Heart right ventricle (tissue), 16 donors: ENCODE data around the gene MUTYH. TPM values are rescaled to one million over a fixed set of nuclear protein-coding genes. Genes with fewer than 3 reads are reported as not detected.
A peak's percentile ranks its signal among the peaks of the same experiment; 100 is the strongest.
"Not testable (repeated sequence)": the region's sequence is repeated elsewhere in the genome, so short reads cannot be mapped to it uniquely, and the experiment has no call there.

Experiments
- ATAC-seq, 8 donors: fragments of 200-7000 bp; cut with Tn5 transposase; one replicate each; pipeline ENCODE4 v1.9.1; 2020; ENCODE audit warnings: mild to moderate bottlenecking in 8 of 8, moderate library complexity in 8 of 8, moderate number of reproducible peaks in 1 of 8
- DNase-seq, 2 donors: peaks; one replicate each; pipeline ENCODE4 v3.0.0-alpha.2; 2020
- H3K27ac ChIP-seq, 10 donors: fragments of 200-600 bp; sonication (generic) in 2 of 10; one replicate each; pipeline versions ENCODE4 v1.5.0 to v1.8.0; 2020 to 2022; ENCODE audit warnings: mild to moderate bottlenecking in 3 of 10
- H3K27me3 ChIP-seq, 7 donors: fragments of 200-600 bp; one replicate each; pipeline ENCODE4 v1.8.0; 2021 to 2022; ENCODE audit warnings: mild to moderate bottlenecking in 2 of 7
- H3K36me3 ChIP-seq, 9 donors: fragments of 200-600 bp; sonication (generic) in 1 of 9; one replicate each; pipeline versions ENCODE4 v1.5.0 to v1.8.0; 2020 to 2022; ENCODE audit warnings: mild to moderate bottlenecking in 2 of 9
- H3K4me1 ChIP-seq, 9 donors: fragments of 200-600 bp; sonication (generic) in 1 of 9; one replicate each; pipeline versions ENCODE4 v1.5.0 to v1.8.0; 2020 to 2022; ENCODE audit warnings: mild to moderate bottlenecking in 4 of 9
- H3K4me3 ChIP-seq, 10 donors: fragments of 200-600 bp; sonication (generic) in 2 of 10; one replicate each; pipeline versions ENCODE4 v1.5.0 to v1.8.0; 2020 to 2022; ENCODE audit warnings: mild to moderate bottlenecking in 7 of 10, moderate library complexity in 2 of 10
- H3K9me3 ChIP-seq, 11 donors: fragments of 200-600 bp in 10 of 11; sonication (generic) in 2 of 11; one replicate each; pipeline versions ENCODE4 v1.5.0 to v1.8.0; 2013 to 2022; ENCODE audit warnings: mild to moderate bottlenecking in 2 of 11, control low read depth in 1 of 11, moderate library complexity in 1 of 11
- CTCF ChIP-seq, 9 donors: fragments of 200-600 bp; sonication (generic) in 2 of 9; IDR thresholded peaks; one replicate each; pipeline versions ENCODE4 v1.5.0 to v1.8.0; 2021 to 2022; ENCODE audit warnings: antibody characterized with exemption in 9 of 9, mild to moderate bottlenecking in 5 of 9, moderate library complexity in 1 of 9
- WGBS, 2 donors: extraction: QIAGEN DNeasy Blood & Tissue Kit; methylation state at CpG; one replicate each; pipeline ENCODE4 v1.1.7; 2013; ENCODE audit warnings: inconsistent platforms in 1 of 2; 5-methylcytosine and 5-hydroxymethylcytosine counted together
- intact Hi-C, 10 donors: fragments of 100-400 bp; cut with DNase I; formaldehyde crosslinking; loops; one replicate each; pipeline versions ENCODE4 v1.11.1 to v1.14.2; 2022
- long read RNA-seq, 3 donors: library from polyadenylated mRNA; unstranded; transcript quantifications; one replicate each; pipeline ENCODE4 v2.0.0, GENCODE V29; 2020 to 2021
- polyA plus RNA-seq, 2 donors: library from polyadenylated mRNA; stranded (reverse); fragments of 200-250 nt; gene quantifications; one replicate each; pipeline ENCODE4 v1.2.3, GENCODE V29; 2013
- total RNA-seq, 10 donors: library from RNA; stranded (reverse); fragmentation: NEBNext Ultra II Directional in 3 of 10; extraction: Animal tissue kit (Norgen Biotek cat#: 25700) in 3 of 10; gene quantifications; one replicate each; pipeline versions ENCODE4 v1.2.1 to v1.2.4, GENCODE V29; 2021 to 2023
- donor health status: Arrhythmogenic right ventricular cardiomyopathy.
- donor health status: ischemic (EF 13 %, LVEDD 7.1; RV severe dilation, severe dysfunction).
- donor health status: healthy with polysubstance abuse.
- donor health status: DM: no; HTN: yes; CAD: no.
- donor health status: DM: no; HTN: no; CAD: no.
- donor health status: ischemic (EF 25% LVEDD 6.9; RV normal size, moderate dysfunction).
- donor health status: ischemic (EF 25% LVEDD 5.7; RV mildly dilated, moderate dysfunction).
- donor health status: healthy.
- donor health status: DM: yes; HTN: yes; CAD: no.
- donor health status: Ischemic cardiomyopathy.
- donor health status: ischemic (EF 35%, LVEDD 5.7; RV mildly dilated, moderate dysfunction).
- donor health status: nonischemic (EF 11% LVEDD 7.7; RV severe dilation, severe dysfunction).
- donor health status: DM: yes; HTN: yes; CAD: no.
- donor health status: PGD.
- donor health status: ischemic (EF 29% LVEDD 5.4; RV normal size, mild dysfunction).
- donor health status: nonischemic (EF 23%, LVEDD 6.1; RV moderate dilation, normal function).

MUTYH gene
- total RNA-seq (10 to 100 TPM in 1 of 10 donors, 1 to 10 TPM in 9; 6.0 to 10.2 (median 8.9) TPM), polyA plus RNA-seq (10 to 100 TPM in 1 of 2 donors, 1 to 10 TPM in 1; 9.9 to 20.3 TPM)
- long read RNA-seq, donor 1, partial matches to known transcripts: 1 of 11 reads
- long read RNA-seq, donor 1, other reads (novel, unspliced or antisense): 8 of 11 reads
- long read RNA-seq, donor 2, partial matches to known transcripts: 0 of 6 reads
- long read RNA-seq, donor 2, other reads (novel, unspliced or antisense): 4 of 6 reads
- long read RNA-seq, donor 3, transcript MUTYH-206 (16 exons, 1,888 nt): major isoform, 10 of 25 reads
- long read RNA-seq, donor 3, partial matches to known transcripts: 4 of 25 reads
- long read RNA-seq, donor 3, other reads (novel, unspliced or antisense): 4 of 25 reads

- Histone ChIP-seq H3K27me3 (no peaks in the 10 kb centered on the region), H3K36me3 (peaks cover 0 to 37% (median 30%) of the 10 kb centered on the region in 9 donors), H3K27ac (peak within 1 kb of the TSS; percentile 85 to 99 (median 96)), H3K4me3 (peak within 1 kb of the TSS; percentile 58 to 91 (median 82)), H3K4me1 (peaks cover 11 to 35% (median 25%) of the 10 kb centered on the region in 9 donors), H3K9me3 (no peaks in the 10 kb centered on the region)
- DNase-seq: peak; percentile 93
- ATAC-seq: peak; percentile 95 to 97 (median 96)
- intact Hi-C loops: no loop called here
- WGBS, 2 donors: 1% methylated on average over 70 of the region's 70 CpGs
- TF ChIP-seq CTCF (IDR thresholded peaks at IDR 0.05): peak in 3 of 9 donors; percentile 4 to 34 (median 31)
These were observed at the start of gene MUTYH, which contains the start of gene TOE1 for GRCh38 chr1:45339789-45340558. Gene MUTYH (minus strand): TSS chr1:45340440. CDS start chr1:45334505, 5,935 bp downstream. Gene TOE1 (plus strand): TSS chr1:45340170. CDS start chr1:45340253, 83 bp downstream.

- no peak overlapping the region for H3K27ac ChIP-seq
- no peaks in the 10 kb centered on the region for H3K36me3 ChIP-seq
- DNase-seq (no peak), ATAC-seq (no peak)
- no peaks in the 10 kb centered on the region for H3K9me3 ChIP-seq
- intact Hi-C loops: loop anchor here in 1 of 10 donors (10.0 kb wide), 1 partner anchor 89 kb away; no protein-coding TSS in a partner anchor
- no peaks in the 10 kb centered on the region for H3K4me1 ChIP-seq
- no peak overlapping the region for H3K4me3 ChIP-seq
- H3K27me3 ChIP-seq: no peaks in the 10 kb centered on the region
- WGBS, 2 donors: 97% methylated on average over 3 of the region's 3 CpGs
- no peak for TF ChIP-seq CTCF (IDR thresholded peaks at IDR 0.05)
These were observed 46.0 kb upstream of the MUTYH start for GRCh38 chr1:45386219-45386618.

- no peaks in the 10 kb centered on the region for H3K9me3 ChIP-seq
- no peak overlapping the region for H3K4me3 ChIP-seq
- no peaks in the 10 kb centered on the region for H3K36me3 ChIP-seq
- no peaks in the 10 kb centered on the region for H3K27me3 ChIP-seq
- ATAC-seq: no peak
- no peak for TF ChIP-seq CTCF (IDR thresholded peaks at IDR 0.05)
- intact Hi-C loops: loop anchor here in 1 of 10 donors (10.0 kb wide), 1 partner anchor 89 kb away; no protein-coding TSS in a partner anchor
- 89 to 92% methylated on average over 3 of the region's 3 CpGs for WGBS, 2 donors
- no peak overlapping the region for H3K27ac ChIP-seq
- DNase-seq: no peak
- H3K4me1 ChIP-seq: no peaks in the 10 kb centered on the region
These were observed 45.1 kb upstream of the MUTYH start for GRCh38 chr1:45385302-45385701.

GRCh38 chr1:45384213-45384612 is 44.0 kb upstream of the MUTYH start:
- ATAC-seq, H3K4me1 ChIP-seq, H3K9me3 ChIP-seq, H3K27ac ChIP-seq, H3K4me3 ChIP-seq, H3K27me3 ChIP-seq, H3K36me3 ChIP-seq, DNase-seq: not testable (repeated sequence)
- intact Hi-C loops: loop anchor here in 1 of 10 donors (10.0 kb wide), 1 partner anchor 91 kb away; no protein-coding TSS in a partner anchor
- 94 to 98% methylated on average over 4 of the region's 4 CpGs for WGBS, 2 donors
